GM18873 (cell line): ENCODE measurements around the gene EXOC6B.

Source experiments
- ATAC-seq: cut with Tn5 transposase; IDR thresholded peaks from one replicate; pipeline ENCODE4 v1.9.1; 2021; ENCODE audit warnings: mild to moderate bottlenecking, moderate library complexity, moderate number of reproducible peaks; ENCODE audit not compliant: unreplicated experiment, low FRiP score

EXOC6B gene

GRCh38 chr2:72412214-72412613, 413.6 kb downstream of the EXOC6B start:
- ATAC-seq, result no peak

GRCh38 chr2:72399879-72400278, 426.0 kb downstream of the EXOC6B start:
- no peak for ATAC-seq

GRCh38 chr2:72395096-72395495, 430.7 kb downstream of the EXOC6B start:
- no peak for ATAC-seq

- no peak for ATAC-seq
Observed at GRCh38 chr2:72394541-72395070, 431.2 kb downstream of the EXOC6B start.

GRCh38 chr2:72389447-72389846, 436.4 kb downstream of the EXOC6B start:
- no peak for ATAC-seq

GRCh38 chr2:72388263-72388662, 437.6 kb downstream of the EXOC6B start:
- no peak for ATAC-seq

GRCh38 chr2:72386288-72386687, 439.5 kb downstream of the EXOC6B start:
- no peak for ATAC-seq

GRCh38 chr2:72378753-72379348, 447.0 kb downstream of the EXOC6B start:
- no peak for ATAC-seq

GRCh38 chr2:72367530-72368225, 458.2 kb downstream of the EXOC6B start:
- ATAC-seq, result no peak

- no peak for ATAC-seq
Observed at GRCh38 chr2:72363406-72363805, 462.4 kb downstream of the EXOC6B start.

- no peak for ATAC-seq
Observed at GRCh38 chr2:72362733-72363132, 463.1 kb downstream of the EXOC6B start.

- no peak for ATAC-seq
Observed at GRCh38 chr2:72361521-72361920, 464.3 kb downstream of the EXOC6B start.

GRCh38 chr2:72361042-72361441, 464.8 kb downstream of the EXOC6B start:
- no peak for ATAC-seq

- ATAC-seq, result no peak
Observed at GRCh38 chr2:72350852-72351251, 475.0 kb downstream of the EXOC6B start.

GRCh38 chr2:72349016-72349415, 476.8 kb downstream of the EXOC6B start:
- no peak for ATAC-seq

GRCh38 chr2:72347081-72347480, 478.8 kb downstream of the EXOC6B start:
- ATAC-seq, result no peak

- no peak for ATAC-seq
Observed at GRCh38 chr2:72341639-72342038, 484.2 kb downstream of the EXOC6B start.

GRCh38 chr2:72340665-72341064, 485.2 kb downstream of the EXOC6B start:
- ATAC-seq, result no peak

GRCh38 chr2:72338076-72338475, 487.8 kb downstream of the EXOC6B start:
- ATAC-seq, result no peak

GRCh38 chr2:72332720-72333119, 493.1 kb downstream of the EXOC6B start:
- no peak for ATAC-seq

- no peak for ATAC-seq
Observed at GRCh38 chr2:72330652-72331051, 495.2 kb downstream of the EXOC6B start.

GRCh38 chr2:72326759-72327158, 499.1 kb downstream of the EXOC6B start:
- no peak for ATAC-seq
